Spleen (tissue), 13 donors: ENCODE measurements around the gene PACS1. TPM values are rescaled to one million over a fixed set of nuclear protein-coding genes. Genes with fewer than 3 reads are reported as not detected.
A peak's percentile ranks its signal among the peaks of the same experiment; 100 is the strongest.
"Not testable (repeated sequence)": the region's sequence is repeated elsewhere in the genome, so short reads cannot be mapped to it uniquely, and the experiment has no call there.

Source experiments
- DNase-seq: peaks from one replicate; pipeline ENCODE4 v3.0.0-alpha.2; 2020
- H3K27ac ChIP-seq, 8 donors: fragments of 200-600 bp; sonication (generic) in 7 of 8; 1 replicate in 4 of 8; 2 replicates in 4 of 8; pipeline versions ENCODE4 v1.5.0 to v1.8.0; 2016 to 2021; ENCODE audit warnings: inconsistent platforms in 4 of 8, mild to moderate bottlenecking in 4 of 8, moderate library complexity in 1 of 8
- H3K27me3 ChIP-seq, 7 donors: fragments of 200-600 bp; sonication (generic) in 6 of 7; replicated peaks in 1 of 7; 1 replicate in 4 of 7; 2 replicates in 3 of 7; pipeline versions ENCODE4 v1.5.0 to v1.8.0; 2016 to 2021; ENCODE audit warnings: inconsistent platforms in 3 of 7, mild to moderate bottlenecking in 1 of 7
- H3K36me3 ChIP-seq, 6 donors: fragments of 200-600 bp; sonication (generic) in 5 of 6; 1 replicate in 4 of 6; 2 replicates in 2 of 6; pipeline versions ENCODE4 v1.5.0 to v1.8.0; 2016 to 2021; ENCODE audit warnings: inconsistent platforms in 2 of 6
- H3K4me1 ChIP-seq, 6 donors: fragments of 200-600 bp; sonication (generic) in 5 of 6; 1 replicate in 3 of 6; 2 replicates in 3 of 6; pipeline versions ENCODE4 v1.5.0 to v1.8.0; 2016 to 2021; ENCODE audit warnings: inconsistent platforms in 3 of 6
- H3K4me3 ChIP-seq, 8 donors: fragments of 200-600 bp; sonication (generic) in 7 of 8; 1 replicate in 4 of 8; 2 replicates in 4 of 8; pipeline versions ENCODE4 v1.5.0 to v1.8.0; 2016 to 2021; ENCODE audit warnings: inconsistent platforms in 4 of 8, mild to moderate bottlenecking in 4 of 8, moderate library complexity in 2 of 8
- H3K9me3 ChIP-seq, 8 donors: fragments of 200-600 bp; sonication (generic) in 7 of 8; 1 replicate in 4 of 8; 2 replicates in 4 of 8; pipeline versions ENCODE4 v1.5.0 to v1.8.0; 2016 to 2021; ENCODE audit warnings: inconsistent platforms in 4 of 8
- POLR2A ChIP-seq, 3 donors: fragments of 450-650 bp; IDR thresholded peaks; one replicate each; pipeline ENCODE4 v1.5.1; 2017; ENCODE audit warnings: antibody characterized with exemption in 3 of 3, mild to moderate bottlenecking in 1 of 3
- POLR2AphosphoS5 ChIP-seq, 3 donors: sonication (generic); formaldehyde crosslinking; IDR thresholded peaks; one replicate each; pipeline ENCODE4 v1.5.1; 2017; ENCODE audit warnings: antibody characterized with exemption in 3 of 3
- WGBS, 5 donors: extraction: QIAGEN DNeasy Blood & Tissue Kit in 3 of 5; methylation state at CpG; one replicate each; pipeline versions ENCODE4 v1.1.5 to v1.1.7; 2013 to 2018; 5-methylcytosine and 5-hydroxymethylcytosine counted together
- intact Hi-C: fragments of 100-400 bp; cut with DNase I; formaldehyde crosslinking; loops from one replicate; pipeline ENCODE4 v1.15.0; 2023; ENCODE audit warnings: low total_unique reads
- long read RNA-seq, 2 donors: transcript quantifications; one replicate each; lab custom pipeline, GENCODE V29; 2026
- polyA plus RNA-seq, 3 donors: library from polyadenylated mRNA; stranded (reverse); fragments of 200-250 nt; gene quantifications; one replicate each; pipeline ENCODE4 v1.2.1, GENCODE V29; 2013
- total RNA-seq, 7 donors: library from RNA; depleted of rRNA in 3 of 7; stranded (reverse); fragments of >200 nt in 3 of 7; fragmentation: NEBNext Ultra II Directional in 4 of 7; extraction: Animal tissue kit (Norgen Biotek cat#: 25700) in 4 of 7; gene quantifications; one replicate each; pipeline versions ENCODE4 v1.1.0 to v1.2.1, GENCODE V29; 2016 to 2021
- TF ChIP-seq, protein P1 (sequence below), 11 experiments: fragments of 200-600 bp in 7 of 11; fragments of 450-650 bp in 4 of 11; sonication (generic) in 4 of 11; IDR thresholded peaks in 8 of 11; conservative IDR thresholded peaks in 3 of 11; 1 replicate in 7 of 11; 2 replicates in 4 of 11; pipeline versions ENCODE4 v1.4.0 to v1.8.0; 2016 to 2021; ENCODE audit warnings: antibody characterized with exemption in 11 of 11, inconsistent platforms in 4 of 11, mild to moderate bottlenecking in 1 of 11
- donor health status: healthy with polysubstance abuse.
- donor health status: DM: no; HTN: no; CAD: no; lungs with moderate emphysema.
- donor health status: DM: no; HTN: no; CAD: no.
- donor health status: Bipolar disorder and iron deficiency.
- donor health status: healthy.
- donor health status: DM: no; HTN: no; CAD: no.
- donor health status: DM: yes; HTN: yes; CAD: no.

PACS1 gene
- total RNA-seq (100 to 1,000 TPM in 5 of 7 donors, 10 to 100 TPM in 2; 65.8 to 126 (median 110) TPM), polyA plus RNA-seq (10 to 100 TPM; 20.6 to 35.1 (median 20.9) TPM)
- long read RNA-seq, donor 1, full-length matches to known transcripts: 6 of 6 reads
- long read RNA-seq, donor 1, partial matches to known transcripts: 0 of 6 reads
- long read RNA-seq, donor 1, other reads (novel, unspliced or antisense): 0 of 6 reads
- long read RNA-seq, donor 2, full-length matches to known transcripts: 4 of 11 reads
- long read RNA-seq, donor 2, partial matches to known transcripts: 7 of 11 reads
- long read RNA-seq, donor 2, other reads (novel, unspliced or antisense): 0 of 11 reads

DNA sequence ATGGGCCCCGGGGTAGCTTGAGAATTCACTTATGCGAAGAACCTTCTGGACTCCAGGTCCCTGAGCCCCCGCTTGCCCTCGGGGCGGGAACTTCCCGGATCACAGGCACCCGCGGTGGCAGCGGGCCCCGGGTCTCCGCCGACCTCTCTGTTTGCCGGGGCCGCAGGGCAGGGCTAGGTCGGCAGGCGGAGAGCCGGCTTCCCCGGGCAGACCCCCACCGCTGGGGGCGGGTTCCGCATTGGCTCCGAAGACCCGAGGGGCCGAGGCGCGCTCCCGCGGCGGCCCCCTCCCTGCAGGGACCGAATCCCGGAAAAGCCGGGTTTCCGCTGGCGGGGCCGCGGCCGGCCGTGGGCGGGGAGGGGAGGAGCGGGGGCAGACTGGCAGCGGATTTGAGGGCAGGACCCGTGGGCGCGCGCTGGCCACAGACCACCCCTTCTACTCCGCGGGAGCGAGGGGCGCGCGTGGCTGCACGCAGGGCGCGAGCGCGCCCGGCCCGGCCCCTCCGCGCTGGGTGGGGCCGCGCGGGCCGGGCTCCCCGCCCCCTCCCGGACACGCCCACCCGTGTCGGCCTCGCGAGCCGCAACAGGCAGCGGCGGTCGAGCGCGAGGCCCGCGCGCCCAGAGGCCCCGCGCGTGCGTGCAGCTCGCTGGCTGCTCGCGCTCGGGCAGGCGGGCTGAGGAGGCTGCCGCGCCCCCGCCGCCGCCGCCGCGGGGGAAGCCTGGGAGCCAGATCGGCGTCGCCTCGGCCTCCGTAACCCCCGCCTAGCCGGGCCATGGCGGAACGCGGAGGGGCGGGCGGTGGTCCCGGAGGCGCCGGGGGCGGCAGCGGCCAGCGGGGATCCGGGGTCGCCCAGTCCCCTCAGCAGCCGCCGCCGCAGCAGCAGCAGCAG, at the start of gene PACS1:
Gene PACS1, plus strand, starts transcription at position 558 of the 889 bp plus-strand sequence. Its CDS starts 215 bp downstream, at position 773.
- TF ChIP-seq, protein P1, sequence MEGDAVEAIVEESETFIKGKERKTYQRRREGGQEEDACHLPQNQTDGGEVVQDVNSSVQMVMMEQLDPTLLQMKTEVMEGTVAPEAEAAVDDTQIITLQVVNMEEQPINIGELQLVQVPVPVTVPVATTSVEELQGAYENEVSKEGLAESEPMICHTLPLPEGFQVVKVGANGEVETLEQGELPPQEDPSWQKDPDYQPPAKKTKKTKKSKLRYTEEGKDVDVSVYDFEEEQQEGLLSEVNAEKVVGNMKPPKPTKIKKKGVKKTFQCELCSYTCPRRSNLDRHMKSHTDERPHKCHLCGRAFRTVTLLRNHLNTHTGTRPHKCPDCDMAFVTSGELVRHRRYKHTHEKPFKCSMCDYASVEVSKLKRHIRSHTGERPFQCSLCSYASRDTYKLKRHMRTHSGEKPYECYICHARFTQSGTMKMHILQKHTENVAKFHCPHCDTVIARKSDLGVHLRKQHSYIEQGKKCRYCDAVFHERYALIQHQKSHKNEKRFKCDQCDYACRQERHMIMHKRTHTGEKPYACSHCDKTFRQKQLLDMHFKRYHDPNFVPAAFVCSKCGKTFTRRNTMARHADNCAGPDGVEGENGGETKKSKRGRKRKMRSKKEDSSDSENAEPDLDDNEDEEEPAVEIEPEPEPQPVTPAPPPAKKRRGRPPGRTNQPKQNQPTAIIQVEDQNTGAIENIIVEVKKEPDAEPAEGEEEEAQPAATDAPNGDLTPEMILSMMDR (IDR thresholded peaks at IDR 0.05 in 8 of 11, conservative IDR thresholded peaks at IDR 0.05 in 3 of 11): peak in 3 of 11 experiments; percentile 3 to 32 (median 16)
- peak in 1 of 3 donors; percentile 13 for TF ChIP-seq POLR2A (IDR thresholded peaks at IDR 0.05)
- TF ChIP-seq POLR2AphosphoS5 (IDR thresholded peaks at IDR 0.05): peak; percentile 79 to 93 (median 86)
- 0 to 4% (median 1%) methylated on average over 1 to 120 of the region's 120 CpGs for WGBS, 5 donors
- Histone ChIP-seq H3K9me3 (no peaks in the 10 kb centered on the region), H3K36me3 (peaks cover 0 to 62% (median 41%) of the 10 kb centered on the region in 6 donors), H3K4me1 (peaks cover 33 to 87% (median 59%) of the 10 kb centered on the region in 6 donors), H3K4me3 (peak within 1 kb of the TSS; percentile 74 to 98 (median 84)), H3K27ac (peak within 1 kb of the TSS; percentile 95 to 99 (median 99)), H3K27me3 (no peaks in the 10 kb centered on the region)
- DNase-seq: peak; percentile 97
- intact Hi-C loops: loop anchor here (10.0 kb wide), 1 partner anchor 65 kb away; no protein-coding TSS in a partner anchor

DNA sequence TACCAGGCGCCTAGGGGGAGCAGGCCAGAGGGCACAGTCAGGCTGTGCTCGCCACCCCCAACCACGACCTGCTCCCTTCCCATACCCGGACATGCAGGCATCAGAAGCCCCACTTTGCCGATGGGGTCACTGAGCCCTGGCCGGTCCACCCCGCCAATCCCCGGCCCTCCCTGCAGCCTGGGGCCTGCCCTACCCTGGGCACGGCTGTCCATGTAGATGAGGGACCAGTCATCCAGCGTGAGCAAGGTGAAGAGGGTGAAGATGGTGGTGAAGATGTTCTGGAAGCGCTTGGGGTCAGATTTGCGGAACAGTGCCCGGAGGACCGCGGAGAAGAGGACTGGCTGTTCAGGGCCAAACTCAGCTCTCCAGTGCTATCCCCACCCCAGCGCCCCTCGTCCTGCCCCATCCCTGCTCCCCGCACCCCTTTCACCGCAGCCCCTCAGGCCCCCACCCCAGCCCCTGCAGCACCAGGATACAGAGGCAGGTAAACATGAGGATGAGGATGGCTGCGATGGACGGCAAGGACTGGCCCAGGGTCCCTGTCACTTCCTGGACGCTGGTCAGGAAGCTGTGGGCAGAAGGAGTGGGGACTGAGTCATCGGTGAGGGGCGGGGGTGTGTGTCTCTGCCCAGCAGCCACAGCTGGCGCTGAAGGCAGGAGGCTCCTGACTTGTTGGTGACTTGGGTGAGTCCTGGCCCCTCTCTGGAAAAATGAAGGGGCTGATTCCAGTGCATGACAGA, 49.3 kb upstream of the PACS1 start:
- peak overlapping the region in 1 of 8 donors; percentile 27 for H3K4me3 ChIP-seq
- intact Hi-C loops: no loop called here
- 67 to 74% (median 71%) methylated on average over 21 to 25 of the region's 25 CpGs for WGBS, 5 donors
- no peaks in the 10 kb centered on the region for H3K36me3 ChIP-seq
- peaks cover 0 to 19% (median 4%) of the 10 kb centered on the region in 7 donors for H3K27me3 ChIP-seq
- peak overlapping the region in 3 of 8 donors; percentile 19 to 62 (median 51) for H3K27ac ChIP-seq
- TF ChIP-seq POLR2A (IDR thresholded peaks at IDR 0.05) (no peak), POLR2AphosphoS5 (IDR thresholded peaks at IDR 0.05) (peak in 2 of 3 donors; percentile 48 to 68)
- TF ChIP-seq, protein P1 (IDR thresholded peaks at IDR 0.05 in 8 of 11, conservative IDR thresholded peaks at IDR 0.05 in 3 of 11): peak in 1 of 11 experiments; percentile 3
- peaks cover 6 to 33% (median 20%) of the 10 kb centered on the region in 6 donors for H3K4me1 ChIP-seq
- H3K9me3 ChIP-seq: no peaks in the 10 kb centered on the region
- peak; percentile 84 for DNase-seq

DNA sequence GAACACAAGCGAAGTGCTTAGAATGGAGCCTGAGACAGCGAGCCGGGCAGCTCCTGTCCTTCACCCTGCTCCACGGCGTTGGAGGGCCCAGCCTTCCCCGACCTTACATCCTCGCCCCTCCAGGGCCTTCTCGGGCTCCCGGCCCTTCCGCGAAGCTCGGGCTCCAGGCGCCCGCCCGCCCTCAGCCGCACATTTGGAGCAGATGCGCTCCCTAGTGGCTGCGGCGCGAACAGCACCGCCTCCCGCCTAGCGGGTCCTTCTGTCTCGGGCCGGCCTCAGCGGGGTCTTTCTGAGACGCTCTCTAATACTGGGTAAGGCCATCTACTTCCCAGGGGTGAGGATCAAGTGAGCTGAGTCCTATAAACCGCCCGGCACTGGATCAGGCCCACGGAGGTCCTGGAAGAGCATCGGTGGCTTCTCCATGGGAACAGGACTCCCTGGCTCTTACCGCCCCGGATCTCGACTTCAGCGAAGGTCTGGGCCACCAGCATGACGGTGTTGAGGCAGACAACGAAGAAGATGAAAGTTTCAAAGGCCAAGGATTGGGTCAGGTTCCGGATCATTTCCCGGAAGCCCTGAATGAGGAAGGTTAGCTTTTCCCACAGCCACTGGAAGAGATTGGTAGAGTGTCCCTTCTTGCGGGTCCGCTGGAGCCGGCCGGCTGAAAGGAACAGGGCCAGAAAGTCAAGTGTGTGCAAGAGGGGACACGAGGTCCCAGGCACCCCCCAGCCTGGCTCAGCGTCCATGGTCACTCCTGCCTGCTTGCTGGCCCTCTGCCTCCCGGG, 47.5 kb upstream of the PACS1 start:
- peaks cover 0 to 19% (median 4%) of the 10 kb centered on the region in 7 donors for H3K27me3 ChIP-seq
- no peaks in the 10 kb centered on the region for H3K36me3 ChIP-seq
- DNase-seq: peak; percentile 93
- H3K4me3 ChIP-seq: peak overlapping the region in 4 of 8 donors; percentile 1 to 48 (median 14)
- 15 to 22% (median 19%) methylated on average over 37 to 46 of the region's 46 CpGs for WGBS, 5 donors
- peaks cover 6 to 33% (median 20%) of the 10 kb centered on the region in 6 donors for H3K4me1 ChIP-seq
- TF ChIP-seq POLR2AphosphoS5 (IDR thresholded peaks at IDR 0.05) (peak; percentile 47 to 79 (median 57)), POLR2A (IDR thresholded peaks at IDR 0.05) (no peak)
- TF ChIP-seq, protein P1 (IDR thresholded peaks at IDR 0.05 in 8 of 11, conservative IDR thresholded peaks at IDR 0.05 in 3 of 11): peak; percentile 85 to 98 (median 95)
- intact Hi-C loops: no loop called here
- no peaks in the 10 kb centered on the region for H3K9me3 ChIP-seq
- no peak overlapping the region for H3K27ac ChIP-seq

DNA sequence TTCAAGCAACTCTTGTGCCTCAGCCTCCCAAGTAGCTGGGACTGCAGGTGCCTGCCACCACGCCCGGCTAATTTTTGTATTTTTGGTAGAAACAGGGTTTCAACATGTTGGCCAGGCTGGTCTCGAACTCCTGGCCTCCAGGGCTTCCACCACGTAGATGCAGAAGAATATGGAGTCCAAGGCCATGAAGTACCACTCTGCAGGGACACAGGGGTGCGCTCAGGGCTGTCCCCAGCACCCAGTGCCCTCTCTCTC, 47.0 kb upstream of the PACS1 start:
- H3K4me1 ChIP-seq: peaks cover 6 to 33% (median 20%) of the 10 kb centered on the region in 6 donors
- H3K4me3 ChIP-seq, intact Hi-C loops, H3K9me3 ChIP-seq, DNase-seq, H3K36me3 ChIP-seq, H3K27ac ChIP-seq: not testable (repeated sequence)
- 66 to 86% (median 69%) methylated on average over 5 of the region's 5 CpGs for WGBS, 5 donors
- peaks cover 0 to 19% (median 4%) of the 10 kb centered on the region in 7 donors for H3K27me3 ChIP-seq
